CD4-positive, alpha-beta T cell (primary cell): ENCODE results near the gene PTPRN2. TPM values are rescaled to one million over a fixed set of nuclear protein-coding genes. Genes with fewer than 3 reads are reported as not detected.

Experiments
- ATAC-seq: fragments of 200-7000 bp; cut with Tn5 transposase; one replicate; pipeline ENCODE4 v1.10.0; 2022; ENCODE audit warnings: mild to moderate bottlenecking; ENCODE audit not compliant: poor library complexity
- CTCF ChIA-PET: fragments of 350-600 bp; sonication (Branson Sonifier 250); formaldehyde crosslinking; loops from one replicate; lab custom pipeline; 2021; ENCODE audit warnings: antibody characterized with exemption, inconsistent platforms; lab: Charles Lee
- POLR2A ChIA-PET: fragments of 350-600 bp; sonication (Branson Sonifier 250); formaldehyde crosslinking; loops from one replicate; lab custom pipeline; 2021; ENCODE audit warnings: antibody characterized with exemption, inconsistent platforms; lab: Charles Lee
- DNase-seq, 14 experiments: peaks; one replicate each; pipeline ENCODE4 v3.0.0-alpha.2; 2013 to 2020; ENCODE audit warnings: mixed read lengths in 2 of 14
- H3K27ac ChIP-seq, 2 donors: one replicate each; pipeline versions ENCODE4 v1.5.1 to v1.7.0; 2013; ENCODE audit warnings: low read length in 2 of 2, low read depth in 1 of 2, mild to moderate bottlenecking in 1 of 2
- H3K27me3 ChIP-seq, 2 experiments: 1 replicate in 1 of 2; 2 replicates in 1 of 2; pipeline versions ENCODE4 v1.6.1 to v1.7.0; 2013; ENCODE audit warnings: low read length in 2 of 2, control low read depth in 1 of 2, mild to moderate bottlenecking in 1 of 2, moderate library complexity in 1 of 2; ENCODE audit not compliant: insufficient read depth in 2 of 2, control insufficient read depth in 1 of 2
- H3K36me3 ChIP-seq: one replicate; pipeline ENCODE4 v1.6.1; 2013; ENCODE audit warnings: low read length, control low read depth; ENCODE audit not compliant: insufficient read depth
- H3K4me1 ChIP-seq: one replicate; pipeline ENCODE4 v1.6.1; 2013; ENCODE audit warnings: low read length, control low read depth; ENCODE audit not compliant: insufficient read depth
- H3K4me3 ChIP-seq: one replicate; pipeline ENCODE4 v1.5.1; 2013; ENCODE audit warnings: mild to moderate bottlenecking, low read length, moderate library complexity
- H3K9me3 ChIP-seq, 2 experiments: 1 replicate in 1 of 2; 2 replicates in 1 of 2; pipeline versions ENCODE4 v1.6.1 to v1.7.0; 2013; ENCODE audit warnings: low read length in 2 of 2, mild to moderate bottlenecking in 2 of 2, control low read depth in 1 of 2, moderate library complexity in 1 of 2; ENCODE audit not compliant: control insufficient read depth in 1 of 2, insufficient read depth in 1 of 2
- H3K27ac Mint-ChIP-seq: one replicate; pipeline ENCODE4 v1.8.0; 2020; ENCODE audit warnings: mixed read lengths
- H3K27me3 Mint-ChIP-seq: one replicate; pipeline ENCODE4 v1.8.0; 2021; ENCODE audit warnings: mixed read lengths
- H3K36me3 Mint-ChIP-seq: one replicate; pipeline ENCODE4 v1.8.0; 2021; ENCODE audit warnings: low read depth, mixed read lengths
- H3K4me1 Mint-ChIP-seq: one replicate; pipeline ENCODE4 v1.8.0; 2021; ENCODE audit warnings: low read depth, mixed read lengths
- H3K4me3 Mint-ChIP-seq: one replicate; pipeline ENCODE4 v1.8.0; 2020; ENCODE audit warnings: mild to moderate bottlenecking, mixed read lengths
- H3K9me3 Mint-ChIP-seq: one replicate; pipeline ENCODE4 v1.8.0; 2020; ENCODE audit warnings: mixed read lengths
- intact Hi-C, 2 experiments: fragments of 100-400 bp; cut with DNase I in 1 of 2; cut with micrococcal nuclease in 1 of 2; formaldehyde crosslinking; loops; one replicate each; pipeline versions ENCODE4 v1.15.1 to v1.9.0; 2023 to 2025; cut with DNase I, micrococcal nuclease
- total RNA-seq, 174 experiments: library from RNA in 2 of 174; stranded (reverse) in 2 of 174; gene quantifications; one replicate each; pipeline ENCODE4 v1.2.3 and lab custom pipeline; 2021 to 2026
- TF ChIP-seq, protein P1 (sequence below): fragments of 200-600 bp; IDR thresholded peaks from one replicate; pipeline ENCODE4 v1.8.0; 2022; ENCODE audit warnings: antibody characterized with exemption, mild to moderate bottlenecking

The PTPRN2 gene
- total RNA-seq, 2 experiments from 2014 or later: 0.34 to 0.44 TPM

DNA sequence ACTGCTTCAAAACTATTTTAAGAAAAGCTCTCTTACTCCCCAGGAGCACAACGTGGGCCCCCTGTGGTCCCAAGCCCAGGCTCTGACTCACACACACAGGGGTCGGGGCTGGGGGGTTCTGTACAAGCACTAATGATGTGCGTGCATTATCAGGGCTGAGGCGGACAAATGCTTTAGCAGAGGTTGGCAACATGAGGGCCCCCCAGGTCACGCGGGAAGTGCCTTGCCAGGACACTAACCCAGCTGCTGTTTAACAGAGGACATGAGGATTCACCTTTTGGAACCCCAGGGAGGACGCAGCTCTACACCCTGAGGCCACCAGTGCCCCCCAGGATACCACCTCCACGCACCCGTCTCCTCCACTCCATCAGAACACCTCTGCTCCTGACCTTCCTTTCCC, 908.0 kb downstream of the PTPRN2 start:
- ChIA-PET CTCF (no interaction called here), POLR2A (interaction anchor here (1.0 kb wide), 1 partner anchor 8 kb away, joined by 4 read pairs; no protein-coding TSS in a partner anchor)
- intact Hi-C loops: no loop called here
- Histone ChIP-seq H3K4me3 (no peak overlapping the region), H3K9me3 (peaks cover 0 to 15% of the 10 kb centered on the region in 2 experiments), H3K4me1 (peaks cover 7% of the 10 kb centered on the region), H3K36me3 (no peaks in the 10 kb centered on the region), H3K27me3 (peaks cover 60 to 66% of the 10 kb centered on the region in 2 experiments), H3K27ac (no peak overlapping the region)
- H3K4me1 Mint-ChIP-seq: peaks cover 20% of the 10 kb centered on the region
- no peaks in the 10 kb centered on the region for H3K9me3 Mint-ChIP-seq
- DNase-seq (no peak), ATAC-seq (no peak)
- TF ChIP-seq, protein P1, sequence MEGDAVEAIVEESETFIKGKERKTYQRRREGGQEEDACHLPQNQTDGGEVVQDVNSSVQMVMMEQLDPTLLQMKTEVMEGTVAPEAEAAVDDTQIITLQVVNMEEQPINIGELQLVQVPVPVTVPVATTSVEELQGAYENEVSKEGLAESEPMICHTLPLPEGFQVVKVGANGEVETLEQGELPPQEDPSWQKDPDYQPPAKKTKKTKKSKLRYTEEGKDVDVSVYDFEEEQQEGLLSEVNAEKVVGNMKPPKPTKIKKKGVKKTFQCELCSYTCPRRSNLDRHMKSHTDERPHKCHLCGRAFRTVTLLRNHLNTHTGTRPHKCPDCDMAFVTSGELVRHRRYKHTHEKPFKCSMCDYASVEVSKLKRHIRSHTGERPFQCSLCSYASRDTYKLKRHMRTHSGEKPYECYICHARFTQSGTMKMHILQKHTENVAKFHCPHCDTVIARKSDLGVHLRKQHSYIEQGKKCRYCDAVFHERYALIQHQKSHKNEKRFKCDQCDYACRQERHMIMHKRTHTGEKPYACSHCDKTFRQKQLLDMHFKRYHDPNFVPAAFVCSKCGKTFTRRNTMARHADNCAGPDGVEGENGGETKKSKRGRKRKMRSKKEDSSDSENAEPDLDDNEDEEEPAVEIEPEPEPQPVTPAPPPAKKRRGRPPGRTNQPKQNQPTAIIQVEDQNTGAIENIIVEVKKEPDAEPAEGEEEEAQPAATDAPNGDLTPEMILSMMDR: no peak
- no peak overlapping the region for H3K27ac Mint-ChIP-seq
- H3K36me3 Mint-ChIP-seq: no peaks in the 10 kb centered on the region
- H3K4me3 Mint-ChIP-seq: no peak overlapping the region
- H3K27me3 Mint-ChIP-seq: peaks cover 93% of the 10 kb centered on the region

DNA sequence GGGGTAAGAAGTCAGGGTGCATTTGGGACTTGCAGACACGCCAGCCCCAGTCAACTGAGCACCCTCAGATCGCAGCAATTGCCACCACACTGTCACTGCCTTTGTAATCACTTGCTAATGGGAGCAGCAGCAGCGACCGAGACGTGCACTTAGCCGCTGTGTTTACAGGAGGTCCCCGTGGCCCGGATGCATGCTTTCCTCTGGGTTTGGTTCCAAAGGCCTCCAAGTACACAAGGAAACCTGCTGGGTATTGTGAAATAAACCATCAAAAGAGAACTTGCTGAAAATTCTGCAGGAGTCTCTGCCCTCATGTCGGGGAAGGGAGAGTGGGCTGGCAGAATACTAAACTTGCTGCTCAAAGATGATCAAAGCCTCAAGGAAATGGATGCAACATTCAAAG, 909.1 kb downstream of the PTPRN2 start:
- ChIA-PET CTCF (no interaction called here), POLR2A (no interaction called here)
- ATAC-seq: no peak
- Histone ChIP-seq H3K27me3 (peaks cover 57 to 59% of the 10 kb centered on the region in 2 experiments), H3K27ac (no peak overlapping the region), H3K4me1 (peaks cover under 1% of the 10 kb centered on the region), H3K9me3 (peaks cover 0 to 12% of the 10 kb centered on the region in 2 experiments), H3K4me3 (no peak overlapping the region), H3K36me3 (no peaks in the 10 kb centered on the region)
- Mint-ChIP-seq H3K27ac (no peak overlapping the region), H3K9me3 (no peaks in the 10 kb centered on the region), H3K4me3 (no peak overlapping the region), H3K36me3 (no peaks in the 10 kb centered on the region), H3K4me1 (peaks cover 13% of the 10 kb centered on the region), H3K27me3 (peaks cover 94% of the 10 kb centered on the region)
- intact Hi-C loops: no loop called here
- DNase-seq: no peak
- TF ChIP-seq, protein P1: no peak

DNA sequence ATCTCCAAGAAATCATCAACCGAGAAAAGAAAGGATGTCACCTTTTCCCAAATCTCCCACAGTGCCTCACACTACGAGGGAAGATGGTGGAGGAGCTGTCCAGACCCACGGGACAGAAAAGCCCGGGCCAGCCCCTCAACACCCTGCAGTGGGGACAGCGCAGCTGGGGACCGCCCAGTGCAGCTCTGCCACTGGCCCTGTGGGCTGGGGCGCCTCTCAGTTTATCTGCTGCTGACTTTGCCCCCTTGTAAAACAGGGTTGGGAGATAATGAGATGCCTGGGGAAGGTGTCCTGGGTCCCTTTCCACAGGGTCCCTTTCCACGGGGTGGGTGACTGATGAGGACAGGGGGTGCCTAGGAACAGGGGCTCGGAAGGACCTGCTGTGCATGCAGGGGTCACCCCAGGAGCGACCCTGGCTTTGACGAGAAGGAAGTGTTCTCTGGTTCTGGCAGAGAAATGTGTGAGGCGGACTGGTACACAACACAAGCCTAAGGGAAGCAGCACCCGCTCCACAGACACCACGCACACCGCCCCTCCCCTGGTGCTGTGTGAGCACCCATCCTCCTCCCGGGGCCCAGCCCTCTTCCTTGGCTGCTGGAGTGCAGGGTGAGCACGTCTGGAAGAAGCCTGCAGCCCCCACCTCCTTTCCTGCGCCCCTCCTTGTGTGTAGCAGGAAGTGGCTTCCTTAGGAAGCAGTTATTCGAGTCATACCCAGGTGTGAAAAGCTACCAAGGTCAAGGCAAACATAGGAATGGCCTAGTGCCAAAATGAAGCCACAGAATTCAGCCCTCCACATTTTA, 911.0 kb downstream of the PTPRN2 start:
- DNase-seq (no peak), ATAC-seq (no peak)
- H3K27ac Mint-ChIP-seq: no peak overlapping the region
- Histone ChIP-seq H3K4me3 (no peak overlapping the region), H3K27ac (no peak overlapping the region), H3K36me3 (no peaks in the 10 kb centered on the region), H3K27me3 (peaks cover 40 to 41% of the 10 kb centered on the region in 2 experiments), H3K9me3 (peaks cover 0 to 5% of the 10 kb centered on the region in 2 experiments), H3K4me1 (no peaks in the 10 kb centered on the region)
- CTCF ChIA-PET: no interaction called here
- TF ChIP-seq, protein P1: no peak
- POLR2A ChIA-PET: no interaction called here
- H3K4me3 Mint-ChIP-seq: no peak overlapping the region
- H3K4me1 Mint-ChIP-seq: no peaks in the 10 kb centered on the region
- peaks cover 85% of the 10 kb centered on the region for H3K27me3 Mint-ChIP-seq
- H3K9me3 Mint-ChIP-seq: no peaks in the 10 kb centered on the region
- H3K36me3 Mint-ChIP-seq: no peaks in the 10 kb centered on the region
- intact Hi-C loops: no loop called here
